ENCODE results near the gene POLR1A.
A peak's percentile ranks its signal among the peaks of the same experiment; 100 is the strongest.

The POLR1A gene

GRCh38 chr2:86019121-86019520 lies 86.6 kb downstream of the POLR1A start:
- DNase-seq: no peak

GRCh38 chr2:86017901-86018896 lies 87.5 kb downstream of the POLR1A start:
- DNase-seq: no peak

GRCh38 chr2:86016581-86016980 lies 89.1 kb downstream of the POLR1A start:
- DNase-seq: no peak

GRCh38 chr2:86015699-86016098 lies 90.0 kb downstream of the POLR1A start:
- DNase-seq: no peak

GRCh38 chr2:86015006-86015405 lies 90.7 kb downstream of the POLR1A start:
- DNase-seq: no peak

- no peak for DNase-seq
Observed at GRCh38 chr2:86014493-86014892, 91.2 kb downstream of the POLR1A start.

- no peak for DNase-seq
Observed at GRCh38 chr2:86012007-86012712, 93.5 kb downstream of the POLR1A start.

GRCh38 chr2:86011449-86011941 lies 94.2 kb downstream of the POLR1A start:
- no peak for DNase-seq

GRCh38 chr2:86010083-86010482 lies 95.6 kb downstream of the POLR1A start:
- DNase-seq: no peak

- no peak for DNase-seq
Observed at GRCh38 chr2:86006524-86006923, 99.2 kb downstream of the POLR1A start.

- DNase-seq: no peak
Observed at GRCh38 chr2:86003967-86004366, 101.7 kb downstream of the POLR1A start.

GRCh38 chr2:86003104-86003503 lies 102.6 kb downstream of the POLR1A start:
- DNase-seq: no peak

- DNase-seq: no peak
Observed at GRCh38 chr2:86002375-86002774, 103.3 kb downstream of the POLR1A start.

GRCh38 chr2:86001326-86001725 lies 104.4 kb downstream of the POLR1A start:
- DNase-seq: no peak

GRCh38 chr2:86000938-86001312 lies 104.8 kb downstream of the POLR1A start:
- no peak for DNase-seq

GRCh38 chr2:86000131-86000937 lies 105.4 kb downstream of the POLR1A start:
- DNase-seq: no peak

- peak; percentile 23 to 26 for DNase-seq
Observed at GRCh38 chr2:85999061-85999831, 106.4 kb downstream of the POLR1A start.

- no peak for DNase-seq
Observed at GRCh38 chr2:85998071-85998991, 107.4 kb downstream of the POLR1A start.

- DNase-seq: no peak
Observed at GRCh38 chr2:85997017-85997970, 108.4 kb downstream of the POLR1A start.

GRCh38 chr2:85996591-85996990 lies 109.1 kb downstream of the POLR1A start:
- no peak for DNase-seq

Data from activated CD4-positive, alpha-beta T cell treated with anti-CD3 and anti-CD28 coated beads, Interleukin-2, amount 50 U/mL, for 4 hours (primary cell).